ENCODE results near the gene ANKRD44. TPM values are rescaled to one million over a fixed set of nuclear protein-coding genes. Genes with fewer than 3 reads are reported as not detected.
A peak's percentile ranks its signal among the peaks of the same experiment; 100 is the strongest.

The ANKRD44 gene
- total and polyA plus RNA-seq, 2 of the 8 experiments (the other 6 are each of a cell fraction or from before 2014, with no cell fraction given), result 1.2 to 1.3 TPM

GRCh38 chr2:196957881-196958525 is 352.6 kb downstream of the ANKRD44 start:
- no peaks in the 10 kb centered on the region for H4K20me1 ChIP-seq (replicated peaks in 1 of 2; ENCODE audit: control insufficient read depth in 1 of 2, insufficient read depth in 2 of 2, low read length in 2 of 2)
- H2BK15ac ChIP-seq (ENCODE audit: low read length), result no peak overlapping the region
- no peaks in the 10 kb centered on the region for H3K9me3 ChIP-seq (ENCODE audit: insufficient read depth in 2 of 2, low read depth in 1 of 2, low read length in 1 of 2)
- no peaks in the 10 kb centered on the region for H3K23me2 ChIP-seq (ENCODE audit: low read depth, low read length)
- H3K27me3 ChIP-seq (replicated peaks in 1 of 4; ENCODE audit: control insufficient read depth in 3 of 4, extremely low read depth in 1 of 4, insufficient read depth in 3 of 4, low read length in 3 of 4), result no peaks in the 10 kb centered on the region
- H3K79me1 ChIP-seq (ENCODE audit: low read depth, low read length), result no peaks in the 10 kb centered on the region
- no peak for FAIRE-seq
- H3K9ac ChIP-seq (replicated peaks in 1 of 4; ENCODE audit: extremely low read depth in 1 of 4, low read depth in 3 of 4, low read length in 3 of 4), result no peak overlapping the region
- DNase-seq (ENCODE audit: low read depth in 1 of 2, low spot score in 2 of 2), result no peak
- CTCF ChIA-PET (ENCODE audit: partially characterized antibody), result no interaction called here
- no peak overlapping the region for H2BK120ac ChIP-seq (replicated peaks; ENCODE audit: low read depth, low read length)
- H3K4me1 ChIP-seq (replicated peaks in 1 of 4; ENCODE audit: control insufficient read depth in 3 of 4, insufficient read depth in 4 of 4, low read length in 3 of 4), result peaks cover 2 to 12% (median 6%) of the 10 kb centered on the region in 4 experiments; a peak in 3 of 7 replicates
- H3K23ac ChIP-seq (ENCODE audit: insufficient read length), result no peak overlapping the region
- no peak overlapping the region for H3K27ac ChIP-seq (ENCODE audit: low read depth, low read length)
- H4K5ac ChIP-seq (ENCODE audit: insufficient read length, low read depth, low read length), result no peak overlapping the region
- H2AK5ac ChIP-seq (ENCODE audit: low read depth, low read length), result no peak overlapping the region
- no peak overlapping the region for H3K4me2 ChIP-seq (ENCODE audit: insufficient read depth in 1 of 2, low read depth in 2 of 2, low read length in 2 of 2)
- H4K91ac ChIP-seq (replicated peaks; ENCODE audit: insufficient read length, low read length), result no peak overlapping the region
- H4K8ac ChIP-seq (ENCODE audit: extremely low read depth, insufficient read depth, low read length), result no peak overlapping the region
- no peak overlapping the region for H2BK12ac ChIP-seq (ENCODE audit: low read depth, low read length)
- no peak overlapping the region for H2BK20ac ChIP-seq (ENCODE audit: low read length)
- WGBS, 2 experiments (ENCODE audit: extremely low coverage in 1 of 2, insufficient coverage in 1 of 2, insufficient read length in 1 of 2, insufficient replicate concordance in 2 of 2, low coverage in 1 of 2, low lambda C conversion rate in 2 of 2, missing lambda C conversion rate in 1 of 2), result 71% methylated on average over 1 of the region's 1 CpG; no CpG with 5 or more reads in 1 of the 2 experiments
- POLR2A ChIA-PET (ENCODE audit: partially characterized antibody), result no interaction called here
- H3K56ac ChIP-seq (replicated peaks; ENCODE audit: insufficient read length, low read depth, low read length), result no peak overlapping the region
- TF ChIP-seq SRF (IDR thresholded peaks at IDR 0.05; ENCODE audit: low read depth, low read length), result no peak
- TF ChIP-seq SP2 (IDR thresholded peaks at IDR 0.05; ENCODE audit: low read length), result no peak
- H3K14ac ChIP-seq (ENCODE audit: insufficient read length), result no peak overlapping the region
- H3K4me3 ChIP-seq (ENCODE audit: extremely low read depth in 1 of 4, insufficient read depth in 2 of 4, low read depth in 3 of 4, low read length in 4 of 4), result no peak overlapping the region
- H2BK5ac ChIP-seq (ENCODE audit: low read depth, low read length), result no peak overlapping the region
- H2AFZ ChIP-seq (ENCODE audit: low read length), result peak overlapping the region; percentile 74; the same call in 1 of the 2 replicates
- H3K4ac ChIP-seq (replicated peaks; ENCODE audit: insufficient read length, low read depth, low read length), result no peak overlapping the region
- H3K18ac ChIP-seq (ENCODE audit: extremely low read depth, low read length), result no peak overlapping the region
- H3K36me3 ChIP-seq (ENCODE audit: control insufficient read depth in 2 of 4, insufficient read depth in 4 of 4, low read length in 3 of 4), result no peaks in the 10 kb centered on the region
- no peaks in the 10 kb centered on the region for H3K79me2 ChIP-seq (ENCODE audit: control insufficient read depth in 1 of 2, insufficient read depth in 2 of 2, low read length in 2 of 2)

Measured in H1 (cell line).